NCI-H82 treated with DMSO at 0.1 percent for 48 hours (cell line): Measurements from ENCODE around the gene PAX7.
"Not testable (repeated sequence)": the region's sequence is repeated elsewhere in the genome, so short reads cannot be mapped to it uniquely, and the experiment has no call there.

ENCODE experiments used
- DNase-seq: peaks from one replicate; lab custom pipeline; 2025; ENCODE audit not compliant: unreplicated experiment; lab: John Stamatoyannopoulos, UW

The PAX7 gene

DNA sequence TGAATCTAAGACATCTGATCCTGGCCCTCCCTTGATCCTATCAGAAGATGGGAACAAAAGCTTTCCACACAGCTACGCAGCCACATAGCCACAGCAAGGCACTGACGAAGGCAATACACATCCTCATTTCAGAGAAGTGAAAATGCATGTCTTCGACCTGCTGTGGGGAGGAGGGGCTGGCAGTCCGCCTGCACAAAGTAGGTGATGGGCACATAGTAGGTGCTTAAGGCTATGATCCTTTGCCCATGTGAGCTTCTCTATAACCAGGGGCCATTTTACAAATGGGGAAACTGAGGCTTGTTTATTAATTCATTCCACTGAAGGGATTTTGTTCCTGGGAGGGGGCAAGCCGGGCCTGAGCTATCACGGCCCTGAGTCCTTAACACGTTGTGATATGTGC is 94.2 kb downstream of the PAX7 start:
- no peak for DNase-seq

DNA sequence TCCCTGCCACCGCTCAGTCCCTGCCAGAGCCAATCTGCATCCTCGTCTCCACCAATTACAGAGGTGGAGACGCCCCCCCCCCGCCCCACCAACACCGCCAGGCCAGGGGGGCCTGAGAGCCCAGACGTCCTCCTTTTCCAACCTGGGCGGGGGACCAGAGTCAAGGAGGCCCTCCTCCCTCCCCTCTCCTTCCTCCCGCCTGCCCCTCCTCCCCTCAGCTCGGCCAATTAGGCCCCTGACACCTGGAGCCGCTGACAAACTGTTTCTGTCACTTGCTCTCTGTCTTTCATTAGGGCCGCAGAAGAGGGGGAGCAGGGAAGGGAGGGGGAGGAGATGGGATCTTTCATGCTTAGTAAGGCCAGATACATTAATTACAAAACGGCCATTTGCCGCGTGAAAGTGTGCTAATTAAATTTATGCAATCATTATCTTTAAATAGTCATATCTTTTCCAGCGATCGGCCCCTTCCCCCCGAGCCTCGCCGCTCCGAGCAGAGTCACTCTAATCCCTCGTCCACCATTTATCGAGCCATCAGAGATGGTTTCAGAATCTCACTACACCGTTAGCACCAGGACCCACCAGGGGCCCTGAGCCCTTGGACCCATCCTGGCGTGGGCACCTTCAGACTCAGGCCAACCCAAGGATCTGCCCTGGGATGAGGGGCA is 94.7 kb downstream of the PAX7 start:
- DNase-seq, result peak; percentile 93

DNA sequence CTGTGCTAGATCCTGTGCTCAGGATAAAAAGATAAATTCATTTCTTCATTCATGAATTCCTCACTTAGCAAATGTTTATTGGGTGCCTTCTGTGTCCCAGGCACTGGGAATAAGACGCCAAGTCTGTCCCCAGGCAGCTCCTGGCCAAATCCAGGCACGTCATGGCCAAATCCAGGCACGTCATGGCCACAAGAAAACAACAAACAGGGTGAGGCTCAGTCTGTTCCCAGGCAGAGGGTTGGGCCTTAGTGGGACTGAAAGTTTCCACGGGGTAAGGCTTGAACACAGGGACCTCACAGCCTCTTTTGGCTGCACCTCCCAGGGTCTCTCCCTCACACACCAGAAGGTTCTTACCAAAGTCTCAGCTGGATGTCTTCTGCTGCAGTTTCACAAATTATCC is 95.7 kb downstream of the PAX7 start:
- no peak for DNase-seq

DNA sequence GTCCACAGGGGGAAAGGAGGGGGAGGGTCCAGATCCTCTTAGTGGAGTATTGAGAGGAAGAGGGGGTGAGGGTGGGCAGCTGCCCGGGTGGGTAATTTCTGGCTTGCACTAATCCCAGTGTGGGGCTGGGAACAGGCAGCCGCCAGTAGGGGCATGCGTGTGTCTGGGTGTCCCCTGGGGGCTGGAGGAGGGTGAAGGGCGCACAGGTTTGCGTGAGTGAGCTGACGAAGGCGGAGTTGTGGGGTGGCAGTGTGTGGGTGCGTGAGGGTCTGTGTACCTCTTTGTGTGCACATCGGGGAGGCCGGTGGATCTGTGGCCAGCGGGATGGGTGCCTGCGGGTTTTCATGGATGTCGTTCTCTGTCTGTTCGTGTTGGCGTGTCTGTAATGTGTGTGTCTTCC is 97.3 kb downstream of the PAX7 start:
- DNase-seq, result peak; percentile 99

DNA sequence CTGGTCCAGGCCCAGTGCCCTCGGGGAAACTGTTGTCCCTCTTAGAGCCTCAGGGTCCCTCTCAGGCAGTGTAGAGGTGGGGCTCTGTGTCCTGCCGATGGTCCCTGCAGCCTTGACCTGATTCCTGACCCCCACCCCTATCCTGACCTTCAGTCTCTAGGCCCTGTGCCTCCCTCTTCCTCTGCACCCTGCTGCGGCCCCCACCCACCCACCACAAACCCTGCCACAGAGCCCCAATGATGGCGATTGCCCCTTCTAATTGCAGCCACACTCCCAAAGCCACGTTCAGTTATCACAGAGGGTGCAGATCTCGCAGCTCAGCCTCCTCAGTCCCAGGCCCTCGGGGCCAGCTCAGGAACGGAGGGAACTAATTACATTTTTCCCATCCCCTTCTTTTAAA is 99.7 kb downstream of the PAX7 start:
- DNase-seq, result no peak

GRCh38 chr1:18731148-18731547 is 100.5 kb downstream of the PAX7 start:
- no peak for DNase-seq

- DNase-seq, result peak; percentile 90
Measured at GRCh38 chr1:18731591-18732235, 101.1 kb downstream of the PAX7 start.

DNA sequence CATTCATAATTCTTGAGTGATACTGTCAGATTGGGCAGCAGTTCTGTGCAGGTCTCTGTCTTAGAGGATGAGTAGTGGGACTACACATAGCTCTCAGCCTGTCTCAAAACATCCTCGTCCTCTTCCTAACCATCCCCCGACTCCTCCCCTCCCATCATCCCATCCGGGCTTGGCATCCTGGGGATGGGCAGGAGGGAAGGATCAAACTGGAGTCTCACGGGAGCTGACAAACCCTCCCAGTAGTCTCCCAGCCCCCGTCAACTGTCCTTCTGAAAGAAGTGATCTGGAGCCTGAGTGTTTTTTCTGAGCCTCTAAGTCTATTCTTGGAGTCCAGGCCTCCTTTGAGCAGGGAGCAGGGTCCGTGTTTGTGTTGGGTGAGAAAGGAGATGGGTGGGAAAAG is 102.0 kb downstream of the PAX7 start:
- no peak for DNase-seq

DNA sequence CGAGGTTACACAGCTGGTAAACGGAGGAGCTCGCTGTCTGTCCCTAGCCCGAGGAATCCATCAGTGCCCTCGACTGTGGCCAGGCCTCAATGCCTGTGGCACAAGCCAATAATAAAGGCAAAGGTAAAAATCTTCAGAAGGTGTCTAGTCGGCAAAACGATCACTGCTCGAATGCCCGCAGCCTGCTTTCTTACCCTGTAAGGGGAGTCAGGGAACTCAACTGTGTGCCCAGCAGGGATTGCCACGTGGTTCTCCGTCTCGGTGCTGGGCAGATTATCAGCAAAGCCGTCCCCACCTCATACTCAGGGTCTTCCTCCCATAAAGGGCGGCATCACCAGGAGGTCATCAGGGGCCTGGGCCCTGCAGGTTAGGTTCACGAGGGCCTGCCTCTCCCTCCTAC is 103.4 kb downstream of the PAX7 start:
- no peak for DNase-seq

- no peak for DNase-seq
Measured at GRCh38 chr1:18734461-18735223, 104.0 kb downstream of the PAX7 start.

- DNase-seq, result no peak
Measured at GRCh38 chr1:18735224-18735997, 104.8 kb downstream of the PAX7 start.

- DNase-seq, result no peak
Measured at GRCh38 chr1:18736958-18737357, 106.3 kb downstream of the PAX7 start.

GRCh38 chr1:18738126-18738525 is 107.5 kb downstream of the PAX7 start:
- no peak for DNase-seq

DNA sequence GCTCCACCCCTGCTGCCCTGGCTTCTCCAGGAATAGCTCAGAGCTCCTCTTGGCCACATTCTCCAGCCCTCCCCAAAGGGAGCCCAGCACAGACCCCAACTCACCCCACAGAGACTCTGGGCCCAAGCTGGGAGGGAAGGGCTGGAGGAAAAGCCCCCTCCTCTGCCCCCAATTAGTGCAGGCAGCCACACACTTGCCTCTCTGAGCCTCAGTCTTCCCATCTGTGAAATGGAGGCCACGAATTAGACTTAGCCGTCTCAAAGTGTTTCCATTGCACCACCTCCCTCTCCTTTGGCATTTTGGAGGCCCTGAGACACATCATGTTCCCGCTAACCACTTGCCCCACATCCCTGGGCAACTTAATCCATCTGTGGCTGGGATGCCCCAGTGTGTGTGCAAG is 108.0 kb downstream of the PAX7 start:
- DNase-seq, result no peak

DNA sequence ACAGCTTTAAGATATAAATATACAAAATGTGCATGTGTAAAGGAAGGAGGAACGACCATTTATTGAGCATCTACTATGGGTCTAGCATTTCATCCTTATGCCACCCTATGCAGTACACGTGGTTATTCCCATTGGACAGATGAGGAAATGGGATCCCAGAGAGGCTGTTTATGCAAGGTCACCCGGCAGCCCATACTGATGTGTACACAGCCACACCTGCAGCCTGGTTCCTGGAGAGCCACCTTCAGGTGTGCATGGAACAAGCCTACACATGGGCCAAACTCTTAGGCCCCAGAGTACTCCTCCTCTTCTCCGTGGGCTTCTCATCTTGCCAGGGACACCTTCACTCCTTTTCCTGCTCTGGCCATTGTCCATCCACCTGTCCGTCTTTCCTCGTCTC is 108.8 kb downstream of the PAX7 start:
- DNase-seq, result no peak

GRCh38 chr1:18739897-18740296 is 109.3 kb downstream of the PAX7 start:
- DNase-seq, result no peak

DNA sequence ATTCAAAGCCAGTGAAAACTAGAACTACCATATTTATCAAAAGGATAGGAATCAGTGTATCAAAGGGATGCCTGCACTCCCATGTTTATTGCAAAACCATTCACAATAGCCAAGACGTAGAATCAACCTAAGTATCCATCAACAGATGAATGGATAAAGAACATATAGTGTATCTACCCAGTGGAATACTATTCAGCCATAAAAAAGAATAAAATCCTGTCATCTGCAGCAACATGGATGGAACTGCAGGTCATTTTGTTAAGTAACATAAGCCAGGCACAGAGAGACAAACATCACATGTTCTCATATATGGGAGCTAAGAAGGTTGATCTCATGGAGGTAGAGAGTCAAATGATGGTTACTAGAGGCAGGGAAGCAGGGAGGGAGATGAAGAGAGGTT is 110.0 kb downstream of the PAX7 start:
- no peak for DNase-seq

- no peak for DNase-seq
Measured at GRCh38 chr1:18743233-18743632, 112.6 kb downstream of the PAX7 start.

GRCh38 chr1:18744381-18744780 is 113.7 kb downstream of the PAX7 start:
- DNase-seq, result not testable (repeated sequence)

GRCh38 chr1:18746981-18747380 is 116.3 kb downstream of the PAX7 start:
- no peak for DNase-seq

DNA sequence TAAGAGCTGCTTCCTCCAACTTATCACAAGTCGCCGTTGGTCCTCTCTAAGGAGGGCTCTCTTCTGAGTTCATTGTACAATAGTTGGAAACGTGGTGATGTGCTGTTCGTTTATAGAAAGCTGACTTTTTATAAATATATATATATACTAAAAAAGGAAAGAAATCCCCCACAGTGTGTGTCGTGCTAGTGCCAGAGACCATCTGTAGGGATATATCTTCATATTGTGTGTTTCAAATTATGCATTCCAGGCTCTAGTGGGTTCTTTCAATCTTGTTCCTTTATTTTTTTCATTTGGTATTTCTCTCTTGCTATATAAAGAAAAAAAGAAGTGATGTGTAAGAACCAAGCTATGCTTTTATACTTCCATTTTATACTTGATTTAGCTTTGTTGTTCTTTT is 117.0 kb downstream of the PAX7 start:
- DNase-seq, result no peak

DNA sequence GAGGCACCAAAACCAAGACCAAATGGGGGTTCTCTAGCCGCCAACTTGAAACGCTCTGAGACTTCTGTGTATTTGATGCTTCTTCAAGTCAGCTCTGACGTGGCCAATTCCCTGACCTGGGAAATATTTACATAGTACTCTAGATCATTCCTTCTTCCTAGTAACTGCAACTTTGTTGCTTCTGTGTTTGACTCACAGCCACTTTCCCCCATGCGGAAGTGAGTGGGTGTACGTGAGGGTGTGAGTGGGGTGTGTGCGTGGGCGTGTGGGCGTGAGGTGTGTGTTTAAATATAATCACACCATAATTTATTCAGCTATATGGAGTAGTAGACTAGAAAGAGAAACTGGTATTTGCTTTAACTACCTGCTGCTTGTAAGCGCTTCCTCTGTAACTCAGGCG is 117.8 kb downstream of the PAX7 start:
- no peak for DNase-seq
